Nephron progenitor cell (in vitro differentiated cells): ENCODE measurements around the gene GMCL2.

Experiments
- DNase-seq: peaks from one replicate; pipeline ENCODE4 v3.0.0; 2021
- H3K27ac Mint-ChIP-seq: 2 replicates; pipeline ENCODE4 v1.8.0; 2021; ENCODE audit warnings: mild to moderate bottlenecking, moderate library complexity, mixed read lengths
- H3K27me3 Mint-ChIP-seq: 2 replicates; pipeline ENCODE4 v1.8.0; 2021; ENCODE audit warnings: mild to moderate bottlenecking, low read depth, mixed read lengths; ENCODE audit not compliant: poor library complexity
- H3K36me3 Mint-ChIP-seq: 2 replicates; pipeline ENCODE4 v1.8.0; 2021; ENCODE audit warnings: low read depth, mixed read lengths
- H3K4me1 Mint-ChIP-seq: 2 replicates; pipeline ENCODE4 v1.8.0; 2021; ENCODE audit warnings: mixed read lengths
- H3K4me3 Mint-ChIP-seq: 2 replicates; pipeline ENCODE4 v1.8.0; 2021; ENCODE audit warnings: mild to moderate bottlenecking, moderate library complexity, mixed read lengths
- H3K9me3 Mint-ChIP-seq: 2 replicates; pipeline ENCODE4 v1.8.0; 2021; ENCODE audit warnings: mild to moderate bottlenecking, moderate library complexity, mixed read lengths
- CTCF ChIP-seq: fragments of 200-600 bp; sonication (generic); IDR thresholded peaks from 2 replicates; pipeline ENCODE4 v1.5.0; 2021; ENCODE audit warnings: antibody characterized with exemption

The GMCL2 gene

GRCh38 chr5:178180141-178180863, 6.9 kb downstream of the GMCL2 start:
- Mint-ChIP-seq H3K27me3 (peaks cover 3% of the 10 kb centered on the region), H3K4me1 (peaks cover 9% of the 10 kb centered on the region), H3K4me3 (no peak overlapping the region), H3K27ac (no peak overlapping the region), H3K36me3 (no peaks in the 10 kb centered on the region), H3K9me3 (peaks cover 14% of the 10 kb centered on the region)
- TF ChIP-seq CTCF: no peak
- no peak for DNase-seq

- peaks cover 8% of the 10 kb centered on the region for H3K27me3 Mint-ChIP-seq
- H3K9me3 Mint-ChIP-seq: peaks cover 14% of the 10 kb centered on the region
- TF ChIP-seq CTCF: no peak
- no peak for DNase-seq
- H3K4me3 Mint-ChIP-seq: no peak overlapping the region
- H3K4me1 Mint-ChIP-seq: peaks cover 8% of the 10 kb centered on the region
- no peaks in the 10 kb centered on the region for H3K36me3 Mint-ChIP-seq
- H3K27ac Mint-ChIP-seq: no peak overlapping the region
These were observed 9.6 kb downstream of the GMCL2 start for GRCh38 chr5:178177569-178177968.

- Mint-ChIP-seq H3K27me3 (peaks cover 8% of the 10 kb centered on the region), H3K27ac (no peak overlapping the region), H3K9me3 (peaks cover 10% of the 10 kb centered on the region), H3K4me1 (no peaks in the 10 kb centered on the region), H3K36me3 (no peaks in the 10 kb centered on the region), H3K4me3 (no peak overlapping the region)
- TF ChIP-seq CTCF: no peak
- no peak for DNase-seq
These were observed 10.4 kb downstream of the GMCL2 start for GRCh38 chr5:178176791-178177190.

GRCh38 chr5:178174456-178174855, 12.7 kb downstream of the GMCL2 start:
- TF ChIP-seq CTCF: no peak
- no peak overlapping the region for H3K4me3 Mint-ChIP-seq
- no peaks in the 10 kb centered on the region for H3K36me3 Mint-ChIP-seq
- peaks cover 15% of the 10 kb centered on the region for H3K27me3 Mint-ChIP-seq
- no peaks in the 10 kb centered on the region for H3K4me1 Mint-ChIP-seq
- no peak overlapping the region for H3K27ac Mint-ChIP-seq
- DNase-seq: no peak
- H3K9me3 Mint-ChIP-seq: peaks cover 7% of the 10 kb centered on the region

GRCh38 chr5:178170455-178170854, 16.7 kb downstream of the GMCL2 start:
- peaks cover 25% of the 10 kb centered on the region for H3K27me3 Mint-ChIP-seq
- H3K4me1 Mint-ChIP-seq: no peaks in the 10 kb centered on the region
- no peaks in the 10 kb centered on the region for H3K9me3 Mint-ChIP-seq
- H3K27ac Mint-ChIP-seq: no peak overlapping the region
- no peaks in the 10 kb centered on the region for H3K36me3 Mint-ChIP-seq
- no peak overlapping the region for H3K4me3 Mint-ChIP-seq
- DNase-seq: no peak
- no peak for TF ChIP-seq CTCF

GRCh38 chr5:178165581-178165980, 21.6 kb downstream of the GMCL2 start:
- no peak for DNase-seq
- Mint-ChIP-seq H3K4me1 (peaks cover 6% of the 10 kb centered on the region), H3K4me3 (no peak overlapping the region), H3K27ac (no peak overlapping the region), H3K9me3 (no peaks in the 10 kb centered on the region), H3K36me3 (no peaks in the 10 kb centered on the region), H3K27me3 (peaks cover 54% of the 10 kb centered on the region)
- no peak for TF ChIP-seq CTCF
